LNCAP (cell line): ENCODE measurements around the gene WDR36.

ENCODE experiments used
- TF ChIP-seq, protein P1 (sequence below): fragments of 450-650 bp; IDR thresholded peaks from 2 replicates; pipeline ENCODE4 v1.5.1; 2017; ENCODE audit warnings: mild to moderate bottlenecking

WDR36 gene

DNA sequence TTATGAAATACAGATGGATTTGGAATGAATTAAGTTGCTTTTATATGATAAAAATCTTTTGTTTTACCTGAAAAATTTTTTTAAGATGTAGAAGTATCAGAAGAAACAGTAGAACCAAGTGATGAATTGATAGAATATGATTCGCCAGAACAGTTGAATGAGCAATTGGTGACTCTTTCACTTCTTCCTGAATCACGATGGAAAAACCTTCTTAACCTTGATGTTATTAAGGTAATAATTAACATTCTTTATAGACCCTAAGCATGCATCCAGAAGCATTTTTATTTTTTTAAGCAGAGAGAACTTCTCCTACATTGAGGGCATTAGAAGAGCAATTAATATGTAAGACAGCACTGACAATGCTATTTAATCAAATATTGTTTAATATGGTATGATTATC is 28.8 kb downstream of the WDR36 start:
- TF ChIP-seq, protein P1, sequence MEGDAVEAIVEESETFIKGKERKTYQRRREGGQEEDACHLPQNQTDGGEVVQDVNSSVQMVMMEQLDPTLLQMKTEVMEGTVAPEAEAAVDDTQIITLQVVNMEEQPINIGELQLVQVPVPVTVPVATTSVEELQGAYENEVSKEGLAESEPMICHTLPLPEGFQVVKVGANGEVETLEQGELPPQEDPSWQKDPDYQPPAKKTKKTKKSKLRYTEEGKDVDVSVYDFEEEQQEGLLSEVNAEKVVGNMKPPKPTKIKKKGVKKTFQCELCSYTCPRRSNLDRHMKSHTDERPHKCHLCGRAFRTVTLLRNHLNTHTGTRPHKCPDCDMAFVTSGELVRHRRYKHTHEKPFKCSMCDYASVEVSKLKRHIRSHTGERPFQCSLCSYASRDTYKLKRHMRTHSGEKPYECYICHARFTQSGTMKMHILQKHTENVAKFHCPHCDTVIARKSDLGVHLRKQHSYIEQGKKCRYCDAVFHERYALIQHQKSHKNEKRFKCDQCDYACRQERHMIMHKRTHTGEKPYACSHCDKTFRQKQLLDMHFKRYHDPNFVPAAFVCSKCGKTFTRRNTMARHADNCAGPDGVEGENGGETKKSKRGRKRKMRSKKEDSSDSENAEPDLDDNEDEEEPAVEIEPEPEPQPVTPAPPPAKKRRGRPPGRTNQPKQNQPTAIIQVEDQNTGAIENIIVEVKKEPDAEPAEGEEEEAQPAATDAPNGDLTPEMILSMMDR, result no peak

DNA sequence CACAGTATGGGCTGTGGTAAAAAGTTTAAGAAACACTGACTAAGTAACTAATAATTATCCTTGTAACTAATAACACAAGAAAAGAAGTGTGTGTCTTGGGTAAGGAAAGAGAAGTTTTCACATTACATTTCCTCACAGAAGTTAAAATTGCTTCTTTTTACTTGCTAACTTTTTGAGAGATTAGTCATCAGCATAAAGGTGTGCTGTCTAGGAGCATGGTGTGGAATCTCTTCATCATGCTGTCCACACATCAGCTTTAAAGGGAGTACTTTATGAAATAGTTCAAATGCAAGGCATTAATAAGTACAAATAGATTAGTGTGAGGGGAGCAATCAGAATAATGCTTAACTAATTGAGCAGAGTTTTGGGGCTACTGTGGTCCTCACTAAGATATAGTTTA is 29.8 kb downstream of the WDR36 start:
- TF ChIP-seq, protein P1, result no peak

DNA sequence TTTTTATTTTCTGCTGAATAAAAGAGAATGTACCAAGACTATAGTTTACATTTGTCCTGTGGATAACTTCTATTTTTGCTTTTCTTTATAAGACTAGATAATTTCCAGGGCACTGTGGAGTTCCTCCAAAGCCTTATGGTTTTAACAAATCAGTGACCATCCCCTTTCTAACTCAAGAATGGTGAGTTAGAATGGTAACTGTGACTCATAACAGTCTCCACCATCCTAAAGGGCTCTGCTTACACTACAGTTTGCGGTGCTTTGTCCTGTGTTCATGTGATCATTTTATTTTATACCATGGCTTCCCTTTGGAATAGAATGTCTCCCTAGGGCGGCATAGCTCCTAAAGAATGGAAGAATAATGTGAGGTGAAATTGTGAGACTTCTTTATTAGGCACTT is 30.2 kb downstream of the WDR36 start:
- TF ChIP-seq, protein P1, result no peak

DNA sequence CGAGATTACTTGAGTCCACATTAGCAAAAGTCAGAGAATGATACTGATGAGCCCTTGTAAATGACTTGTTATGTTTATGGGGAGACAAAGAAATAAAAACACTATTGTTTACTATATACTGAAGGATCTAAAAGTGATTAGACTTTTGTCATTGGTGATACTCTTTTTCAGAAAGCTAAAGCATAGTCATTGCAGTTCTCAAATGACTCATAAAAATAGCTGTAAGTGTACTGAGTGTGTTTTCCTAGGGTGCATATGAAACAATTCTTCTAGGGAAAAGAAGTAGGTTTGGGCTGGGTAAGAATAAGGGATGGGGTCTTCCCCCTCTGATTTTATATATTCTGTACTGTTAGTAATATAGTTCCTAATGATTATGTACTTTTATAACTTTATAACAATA is 32.6 kb downstream of the WDR36 start:
- TF ChIP-seq, protein P1, result no peak

DNA sequence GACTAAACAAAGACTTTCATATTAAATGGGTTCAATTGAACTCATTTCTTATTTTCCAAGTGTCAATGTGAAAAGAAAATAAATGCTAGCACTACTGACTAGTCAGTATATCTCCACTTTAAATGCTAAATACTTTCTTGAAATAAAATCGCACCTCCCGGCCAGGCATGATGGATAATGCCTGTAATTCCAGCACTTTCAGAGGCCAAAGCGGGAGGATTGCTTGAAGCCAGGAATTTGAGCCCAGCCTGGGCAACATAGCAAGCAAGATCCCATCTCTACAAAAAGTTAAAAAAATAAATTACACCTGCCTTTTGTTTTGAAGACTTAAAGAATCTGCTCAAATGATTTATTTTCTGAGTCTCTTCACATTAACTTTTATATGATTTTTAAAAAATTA is 34.7 kb downstream of the WDR36 start:
- TF ChIP-seq, protein P1, result no peak

DNA sequence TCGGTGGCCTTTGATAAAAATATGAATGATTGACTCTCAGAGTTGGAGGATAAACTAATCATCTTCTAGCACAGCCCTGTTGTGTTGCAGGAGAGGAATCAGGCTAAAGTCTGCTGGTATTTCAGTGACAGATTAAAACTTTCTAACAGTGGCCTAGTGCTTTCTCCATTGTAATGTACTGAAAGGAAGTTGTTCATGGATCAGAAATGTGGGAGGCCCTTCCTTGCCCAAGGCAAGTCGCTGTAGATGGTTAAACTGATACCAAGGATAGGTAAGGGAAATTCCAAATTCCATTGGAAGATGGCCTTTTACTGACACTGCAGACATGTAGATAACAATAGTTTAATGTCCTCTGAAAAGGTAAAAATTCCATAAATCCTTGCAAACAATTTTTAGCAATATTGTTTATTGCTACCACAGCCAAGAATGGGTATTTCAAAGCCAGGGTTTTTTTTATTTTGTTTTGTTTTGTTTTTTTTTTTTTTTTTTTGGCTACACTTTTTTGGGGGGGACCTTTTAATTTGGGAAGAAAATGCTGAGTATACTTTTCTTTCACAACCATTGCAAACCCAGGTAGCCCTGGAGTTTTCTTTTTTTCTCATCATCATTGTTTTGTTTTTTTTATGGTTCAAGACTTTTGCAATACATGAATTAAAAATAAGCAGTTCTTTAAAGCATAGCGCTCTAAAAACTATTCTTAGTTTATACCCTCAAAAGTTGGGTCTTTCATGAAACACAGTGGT is 35.5 kb downstream of the WDR36 start:
- TF ChIP-seq, protein P1, result no peak

DNA sequence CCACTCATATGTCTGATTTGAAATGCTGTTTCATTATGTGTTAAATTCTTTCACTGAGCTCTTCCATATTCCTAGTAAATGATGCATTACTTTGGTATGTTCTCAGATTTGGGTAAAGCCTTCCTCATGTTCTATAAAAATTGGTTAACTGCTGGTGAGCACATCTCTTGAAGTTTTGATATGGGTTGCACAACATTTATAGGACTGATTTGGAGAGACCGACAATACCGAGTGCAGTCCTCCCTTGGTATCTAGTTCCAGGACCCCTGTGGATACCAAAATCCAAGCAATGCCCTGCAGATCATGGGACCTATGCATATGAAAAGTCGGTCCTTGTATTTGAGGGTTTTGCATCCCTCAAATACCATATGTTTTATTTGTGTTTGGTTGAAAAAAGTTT is 37.8 kb downstream of the WDR36 start:
- TF ChIP-seq, protein P1, result no peak

DNA sequence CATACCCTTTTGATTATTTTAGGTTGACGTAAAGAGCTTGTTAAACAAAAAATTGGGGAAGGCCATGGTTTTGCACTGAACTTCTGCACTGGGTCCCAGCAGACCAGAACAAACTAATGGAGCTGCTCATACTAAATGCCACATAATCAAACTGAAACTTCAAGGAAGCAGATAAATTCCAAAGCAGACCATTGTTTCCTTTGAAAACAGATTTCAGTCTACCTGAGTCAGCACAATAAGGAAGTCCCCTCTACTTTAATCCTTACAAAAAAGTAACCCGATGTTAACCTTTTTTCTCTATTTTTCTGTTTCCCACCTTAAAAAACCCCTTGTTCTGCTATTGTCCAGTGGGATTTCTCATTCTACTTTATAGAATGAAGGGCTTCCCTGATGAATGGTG is 39.2 kb downstream of the WDR36 start:
- TF ChIP-seq, protein P1, result no peak
